ENCODE data around the gene SLC25A34.

The SLC25A34 gene

DNA sequence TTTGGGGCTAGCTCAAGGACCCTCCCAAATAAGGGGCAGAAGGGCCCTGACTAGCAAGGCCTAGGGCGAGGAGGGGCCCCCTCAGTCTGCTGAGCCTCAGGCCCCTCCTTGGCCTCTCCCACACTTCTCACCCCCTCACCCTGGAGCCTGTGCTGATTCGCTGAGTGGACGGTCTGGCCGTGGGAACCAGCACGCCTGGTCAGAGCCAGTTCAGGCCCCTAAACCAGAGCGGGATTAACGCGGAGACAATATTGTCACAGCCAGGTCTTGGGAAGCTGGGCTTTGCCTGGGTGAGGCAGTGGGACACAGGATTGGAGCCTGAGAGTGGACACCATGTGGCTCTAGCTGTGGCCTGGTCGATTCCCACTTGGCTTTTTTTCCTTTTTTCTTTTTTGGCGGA lies 17.7 kb downstream of the SLC25A34 start:
- no peak for DNase-seq (ENCODE audit: low read depth in 2 of 2)

DNA sequence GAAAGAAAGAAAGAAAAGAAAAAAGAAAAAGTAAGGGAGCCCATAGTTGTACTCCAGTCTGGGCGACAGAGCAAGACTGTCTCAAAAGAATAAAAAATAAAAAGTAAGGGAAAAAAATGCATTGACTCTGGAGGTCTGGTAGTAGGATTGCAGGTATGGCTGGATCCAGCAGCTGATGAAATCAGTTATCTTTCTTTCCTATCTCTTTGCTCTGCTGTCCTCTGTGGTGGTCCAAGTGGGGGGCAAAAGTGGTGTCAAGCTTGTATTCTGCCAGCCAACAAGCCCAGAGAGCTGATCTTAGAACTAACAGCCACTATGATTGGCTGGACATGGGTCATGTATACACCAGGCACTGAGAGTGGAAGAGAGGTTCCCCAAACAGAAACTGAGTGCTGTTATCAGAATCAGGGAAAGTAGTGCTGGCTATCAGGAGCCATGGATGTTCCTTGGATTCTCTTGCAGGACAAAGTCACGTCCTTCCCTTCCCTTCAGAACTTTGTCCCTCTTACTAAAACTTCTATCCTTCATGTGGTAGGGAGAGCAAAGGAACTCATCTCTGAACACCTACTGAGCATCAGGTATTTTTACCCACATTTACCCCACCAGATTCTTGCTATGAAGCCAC lies 19.1 kb downstream of the SLC25A34 start:
- no peak for DNase-seq (ENCODE audit: low read depth in 2 of 2)

DNA sequence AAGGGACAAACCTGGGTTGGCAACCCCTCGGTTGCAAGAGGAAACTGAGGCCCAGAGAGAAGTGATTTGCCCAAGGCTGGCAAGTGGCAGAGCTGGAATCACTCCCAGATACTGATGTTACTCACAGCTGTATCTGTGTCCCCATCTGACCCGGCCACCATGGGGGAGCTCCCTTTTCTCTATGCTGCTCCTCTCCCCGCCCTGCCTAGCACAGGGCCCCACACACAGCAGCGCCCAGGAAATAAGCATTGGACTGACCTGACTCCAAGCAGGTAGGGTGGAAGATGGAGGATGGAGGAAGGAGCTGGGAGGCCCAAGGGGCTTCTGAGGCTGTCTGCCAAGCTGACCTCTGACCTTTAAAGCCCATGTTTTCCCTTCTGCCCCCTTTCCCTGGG lies 19.6 kb downstream of the SLC25A34 start:
- no peak for DNase-seq (ENCODE audit: low read depth in 2 of 2)

DNA sequence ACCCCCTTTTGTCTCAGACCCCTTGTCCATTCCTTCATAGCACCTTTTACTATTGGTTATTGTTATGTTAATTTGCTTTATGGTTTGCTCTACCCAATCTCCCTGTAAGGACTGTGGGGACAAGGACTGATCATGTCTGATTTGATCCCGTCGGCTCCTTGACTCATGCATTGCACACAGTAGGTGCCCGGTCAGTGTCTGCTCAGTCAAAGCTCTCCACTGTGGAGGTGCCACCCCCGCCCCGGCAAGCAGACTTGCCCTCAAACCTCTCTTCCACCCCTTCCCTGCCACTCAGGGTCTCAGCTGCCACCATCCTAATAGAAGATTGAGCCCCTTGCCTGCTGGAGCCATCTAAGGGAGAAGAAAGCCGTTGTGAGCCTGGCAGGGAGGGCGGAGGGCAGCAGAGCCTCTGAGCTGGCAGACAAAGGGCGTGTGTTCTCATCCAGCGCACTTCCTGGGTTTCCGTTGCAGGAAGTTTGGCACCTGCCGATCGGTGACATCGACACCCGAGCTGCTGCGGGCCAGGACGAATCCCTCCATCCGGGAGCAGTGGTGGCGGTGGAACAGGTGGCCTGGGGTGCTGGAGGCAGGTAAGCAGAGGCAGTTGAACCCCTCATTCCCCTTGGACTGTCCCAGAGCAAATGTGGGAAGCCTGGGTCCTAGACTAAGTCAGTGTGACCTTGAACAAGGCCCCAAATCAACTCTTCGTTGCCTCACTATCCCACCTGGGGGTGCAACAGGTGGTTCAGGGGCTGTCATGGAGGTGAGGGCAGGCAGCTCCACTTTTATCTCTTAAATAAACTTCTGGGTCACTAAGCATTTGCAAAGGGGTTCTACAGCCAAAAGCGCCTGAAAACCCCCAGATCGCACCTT lies 20.3 kb downstream of the SLC25A34 start:
- no peak for DNase-seq (ENCODE audit: low read depth in 2 of 2)

DNA sequence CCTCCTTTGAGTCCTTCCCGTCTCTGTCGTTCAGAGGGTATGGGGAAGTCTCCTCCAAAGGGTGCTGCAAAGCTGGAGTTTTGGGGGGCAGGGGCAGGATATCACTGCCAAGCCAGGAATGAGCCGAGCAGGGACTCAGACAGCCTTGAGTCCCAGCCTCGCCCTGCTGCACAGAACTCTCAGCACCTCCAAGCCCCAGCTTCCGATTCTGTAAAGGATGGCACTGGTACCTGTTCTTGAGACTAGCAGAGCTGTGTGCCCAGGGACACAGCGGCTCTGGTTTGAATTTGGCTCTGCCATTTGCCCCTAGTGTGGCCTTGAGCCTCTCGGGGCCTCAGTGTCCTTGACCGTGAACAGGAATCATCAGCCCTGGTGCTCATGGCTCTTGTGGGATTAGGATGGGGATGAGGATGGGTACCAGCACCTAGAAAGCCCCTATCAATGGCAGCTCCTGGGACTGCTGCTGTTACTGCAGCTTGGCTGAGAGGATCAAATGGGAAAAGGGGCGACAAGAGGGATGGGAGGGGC lies 21.0 kb downstream of the SLC25A34 start:
- DNase-seq (ENCODE audit: low read depth in 2 of 2): no peak

DNA sequence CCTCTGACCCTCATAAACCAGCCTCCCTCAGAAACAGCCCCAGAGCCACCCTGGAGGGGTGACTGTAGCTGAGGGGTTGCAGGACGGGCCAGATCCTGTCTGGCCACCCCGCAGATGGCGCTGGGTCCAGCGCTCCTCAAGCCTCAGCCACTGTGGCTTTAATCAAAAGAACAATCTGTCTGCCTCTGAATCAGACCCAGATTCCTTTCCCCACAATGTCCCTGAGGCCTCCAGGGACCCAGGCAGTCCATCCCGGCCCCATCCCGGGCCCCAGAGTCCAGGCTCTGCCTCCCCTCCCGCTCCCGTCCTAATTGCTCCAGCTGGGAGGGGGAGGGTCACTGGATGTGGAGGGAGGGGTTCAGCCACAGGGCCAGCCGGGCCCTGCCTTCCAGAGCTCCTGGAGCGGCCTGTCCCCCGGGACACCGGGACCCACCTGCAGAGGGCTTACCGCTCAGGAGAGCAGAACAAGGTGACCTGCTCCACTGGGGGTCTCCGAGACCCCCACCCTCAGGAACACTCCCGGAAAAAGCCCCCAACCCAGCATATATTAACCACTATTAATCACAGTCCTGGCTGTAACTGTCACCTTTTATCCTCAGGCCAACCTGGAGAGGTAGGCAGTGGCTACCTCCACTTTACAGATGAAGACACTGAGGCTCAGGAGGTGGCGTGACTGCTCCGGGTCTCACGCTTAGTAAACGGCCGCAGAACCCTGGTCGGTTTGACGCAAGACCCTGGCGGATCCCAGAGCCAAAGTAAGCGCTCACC lies 21.7 kb downstream of the SLC25A34 start:
- no peak for DNase-seq (ENCODE audit: low read depth in 2 of 2)

DNA sequence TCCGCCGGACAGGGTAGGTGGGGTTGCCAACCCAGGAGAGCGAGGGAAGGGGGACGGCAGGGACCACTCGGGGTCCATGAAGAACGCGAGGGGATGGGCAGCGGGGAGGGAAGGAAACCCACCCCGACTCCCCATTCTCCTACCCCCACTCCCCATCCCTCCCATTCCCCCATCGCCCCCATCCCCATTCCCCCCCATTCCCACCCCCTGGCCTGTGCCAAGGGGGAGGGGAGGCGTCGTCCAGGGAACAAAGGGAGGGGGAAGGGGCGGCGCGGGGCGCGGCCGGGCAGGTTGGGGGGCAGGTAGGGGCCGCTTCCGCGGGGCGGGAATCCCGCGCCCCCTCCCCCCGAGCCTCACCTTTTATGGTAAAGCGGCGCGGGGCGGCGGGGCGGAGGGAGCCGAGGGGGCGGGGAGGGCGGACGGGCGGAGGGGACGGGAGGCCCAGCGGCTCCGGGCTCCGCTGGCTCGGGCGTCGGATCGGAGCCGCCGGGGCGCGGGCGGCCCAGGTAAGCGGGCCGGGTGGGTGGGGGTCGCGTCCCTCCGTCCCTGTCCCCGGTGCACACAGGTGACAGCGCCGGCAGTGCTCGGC lies 22.4 kb downstream of the SLC25A34 start, which contains the start of gene FBLIM1:
TSS of gene FBLIM1 (plus strand) at position 453 of the 589 bp plus-strand sequence. CDS start 6,189 bp downstream, outside the sequence.
- no peak for DNase-seq (ENCODE audit: low read depth in 2 of 2)

DNA sequence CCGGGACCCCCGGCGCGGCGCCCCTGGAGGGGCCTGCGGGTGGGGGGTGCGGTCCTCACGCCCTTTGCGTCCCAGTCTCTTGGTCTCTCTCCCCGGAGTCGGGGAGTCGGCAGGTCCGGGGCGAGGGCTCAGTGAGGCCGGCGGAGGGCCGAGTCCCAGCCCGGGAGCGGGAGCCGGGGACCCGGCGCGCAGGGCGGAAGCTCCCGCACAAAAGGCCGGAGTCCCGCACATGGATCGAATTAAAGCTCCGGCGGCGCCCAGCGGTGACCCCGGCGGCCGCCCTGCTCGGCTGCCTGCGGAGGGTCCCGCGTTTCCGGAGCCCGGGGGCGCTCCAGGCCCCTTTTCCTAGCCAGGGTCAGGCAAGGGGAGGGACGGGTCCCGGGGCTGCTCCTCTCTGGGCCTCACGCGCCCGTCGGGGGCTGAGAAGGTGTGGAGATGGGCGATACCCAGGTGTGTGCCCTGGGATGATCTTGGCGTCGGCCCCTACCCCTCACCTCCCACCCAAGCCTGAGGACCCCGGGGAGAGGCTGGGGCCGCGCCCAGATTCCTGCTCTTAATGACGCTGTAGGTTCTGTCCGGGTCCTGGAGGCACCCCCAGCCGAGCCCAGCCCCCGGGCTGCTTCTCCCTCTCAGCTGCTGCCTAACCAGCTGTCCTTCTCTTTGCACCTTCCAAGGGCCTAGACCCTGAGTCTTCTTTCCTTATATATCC lies 23.0 kb downstream of the SLC25A34 start:
- DNase-seq (ENCODE audit: low read depth in 2 of 2): no peak

DNA sequence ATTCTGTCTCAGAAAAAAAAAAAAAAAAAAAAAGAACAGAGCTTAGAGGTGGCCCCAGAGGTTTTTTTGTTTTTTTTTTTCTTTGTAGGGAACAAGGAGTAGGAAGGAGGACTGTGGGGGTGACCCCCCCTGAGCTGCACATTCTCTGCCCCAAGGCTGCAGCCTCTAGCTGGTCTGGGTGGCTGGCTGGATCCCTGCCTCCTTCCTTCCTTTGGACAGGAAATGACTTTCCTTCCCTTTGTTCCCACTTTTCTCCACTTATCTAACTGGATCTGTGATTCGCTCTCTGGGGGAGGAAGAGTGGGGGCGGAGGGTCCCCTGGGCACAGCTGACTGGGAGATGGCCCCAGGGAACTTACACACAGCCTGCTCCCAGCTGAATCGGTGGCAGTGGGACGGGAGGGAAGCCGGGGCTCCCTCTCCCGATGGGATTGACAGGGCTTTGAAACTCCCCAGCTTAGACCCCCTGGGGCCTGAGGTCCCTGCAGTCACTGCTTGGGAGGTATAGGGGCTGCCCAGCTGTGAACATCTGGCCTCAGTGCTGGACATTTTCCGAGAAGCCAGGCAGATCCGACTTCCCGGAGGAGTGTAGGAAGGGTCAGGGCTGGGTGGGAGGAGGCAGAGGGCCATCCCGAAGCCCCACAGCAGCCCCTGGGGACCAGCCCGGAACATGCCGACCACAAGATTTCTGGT lies 24.6 kb downstream of the SLC25A34 start:
- no peak for DNase-seq (ENCODE audit: low read depth in 2 of 2)

DNA sequence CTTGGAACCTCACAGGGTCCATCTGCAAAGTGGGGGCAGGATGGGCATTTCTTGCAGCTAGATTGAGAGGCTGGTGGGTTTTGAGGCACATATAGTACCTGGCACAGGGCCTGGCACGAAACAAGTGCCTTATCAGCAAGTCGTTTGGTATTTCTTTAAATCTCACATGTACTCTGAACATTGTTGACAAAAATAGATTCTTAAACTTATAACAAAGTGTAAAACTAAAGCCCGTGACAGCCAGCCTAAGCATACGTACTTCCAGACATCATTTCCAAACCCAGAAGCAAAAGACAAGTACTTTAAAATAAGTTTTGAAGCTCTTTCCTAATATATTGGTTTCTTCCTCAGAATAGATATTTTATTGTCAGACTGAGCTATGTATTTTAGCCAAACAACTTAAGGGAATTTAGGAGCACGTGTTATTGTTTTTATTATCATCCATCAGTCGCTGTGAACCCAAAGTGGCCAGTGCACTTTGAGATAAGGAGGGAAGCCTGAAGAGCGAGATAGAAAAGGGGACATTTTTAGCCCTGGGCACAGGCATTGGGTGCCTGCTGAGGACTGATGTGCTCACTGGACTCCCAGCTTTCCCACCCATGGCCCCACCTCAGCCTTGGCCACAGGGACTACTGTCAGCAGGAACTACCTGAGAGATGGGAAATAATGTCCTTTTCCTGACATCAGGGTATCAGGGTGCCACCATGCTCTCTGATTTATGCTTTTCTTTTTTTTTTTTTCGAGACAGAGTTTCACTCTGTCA lies 25.5 kb downstream of the SLC25A34 start:
- DNase-seq (ENCODE audit: low read depth in 2 of 2): no peak

DNA sequence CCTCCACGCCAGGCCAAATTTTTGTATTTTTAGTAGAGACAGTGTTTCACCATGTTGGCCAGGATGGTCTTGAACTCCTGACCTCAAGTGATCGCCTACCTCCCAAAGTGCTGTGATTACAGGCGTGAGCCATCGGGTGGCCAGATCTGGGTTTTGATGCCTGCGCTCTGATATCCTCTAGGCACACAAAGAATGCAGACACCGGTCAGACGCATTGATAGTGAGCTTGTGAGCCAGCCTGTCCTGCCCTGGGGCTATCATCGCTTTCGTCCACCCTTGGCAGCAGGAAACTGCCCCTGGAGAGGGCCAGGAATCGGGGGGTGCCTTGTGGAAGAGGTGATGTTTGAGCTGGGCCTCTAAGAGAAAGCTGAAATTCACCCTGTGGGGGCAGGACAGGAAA lies 26.5 kb downstream of the SLC25A34 start:
- no peak for DNase-seq (ENCODE audit: low read depth in 2 of 2)

DNA sequence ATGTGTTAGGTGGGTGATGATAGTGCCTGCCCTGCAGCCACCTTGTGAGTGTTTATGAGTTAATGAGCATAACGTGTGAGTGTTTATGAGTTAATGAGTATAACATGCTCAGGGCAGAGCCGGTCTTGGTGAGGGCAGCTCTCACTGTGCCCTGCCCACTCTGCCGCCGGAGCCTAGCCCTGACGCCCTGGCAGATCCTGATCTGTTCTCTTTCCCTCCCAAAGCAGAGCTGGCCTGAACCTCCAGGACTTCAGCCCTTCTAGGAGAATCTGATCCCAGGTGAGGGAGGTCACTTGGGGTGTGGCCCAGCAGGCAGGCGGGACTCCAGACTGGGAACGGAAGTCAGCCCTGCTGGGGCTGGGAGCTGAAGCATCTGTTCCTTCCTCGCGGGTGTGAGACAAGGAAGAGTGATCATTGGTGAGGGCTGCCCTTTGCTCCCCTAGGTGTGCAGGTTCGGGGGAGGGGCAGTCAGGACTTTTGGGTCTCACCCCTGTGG lies 28.3 kb downstream of the SLC25A34 start:
- no peak for DNase-seq (ENCODE audit: low read depth in 2 of 2)

DNA sequence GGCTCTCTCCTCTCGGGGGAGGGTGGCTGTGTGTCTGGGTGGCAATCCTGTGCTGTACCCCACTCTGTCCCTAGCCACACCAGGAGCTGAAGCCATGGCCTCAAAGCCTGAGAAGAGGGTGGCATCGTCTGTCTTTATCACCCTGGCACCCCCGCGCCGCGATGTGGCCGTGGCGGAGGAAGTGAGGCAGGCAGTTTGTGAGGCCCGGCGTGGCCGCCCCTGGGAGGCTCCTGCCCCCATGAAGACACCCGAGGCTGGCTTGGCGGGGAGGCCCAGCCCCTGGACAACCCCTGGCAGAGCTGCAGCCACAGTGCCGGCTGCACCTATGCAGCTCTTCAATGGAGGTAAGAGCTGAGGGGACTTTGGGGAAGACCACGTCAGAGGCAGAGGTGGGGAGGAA lies 28.8 kb downstream of the SLC25A34 start:
- no peak for DNase-seq (ENCODE audit: low read depth in 2 of 2)

DNA sequence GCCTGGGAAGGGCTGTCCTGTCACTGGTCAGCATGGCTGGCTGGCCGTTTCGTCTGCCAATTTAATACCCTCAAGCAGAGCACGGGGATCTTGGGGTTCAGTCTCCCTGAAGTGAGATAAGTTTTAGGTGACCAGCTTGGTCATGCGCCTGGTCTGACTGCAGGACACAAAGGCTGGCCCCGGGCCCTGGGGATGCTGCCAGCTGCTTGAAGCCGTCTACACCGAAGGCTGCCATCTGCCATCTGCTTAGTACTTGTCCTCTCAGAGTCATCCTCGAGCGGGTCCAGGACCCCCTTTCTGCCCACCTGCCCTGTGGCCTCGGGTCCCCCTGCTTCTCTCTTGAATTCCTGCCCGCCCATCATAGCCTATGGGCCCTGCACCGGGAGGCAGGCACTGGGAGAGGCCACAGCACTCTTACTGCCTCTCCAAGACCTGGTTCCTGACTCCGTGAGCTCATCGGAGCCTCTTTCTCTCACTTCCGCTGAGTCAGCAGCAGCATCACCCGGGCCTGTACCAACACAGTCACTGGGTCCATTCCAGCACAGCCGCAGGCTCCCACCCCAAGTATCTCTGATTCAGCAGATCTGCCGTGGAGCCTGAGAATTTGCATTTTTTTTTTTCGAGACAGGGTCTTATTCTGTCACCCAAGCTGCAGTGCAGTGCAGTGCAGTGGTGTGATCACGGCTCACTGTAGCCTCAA lies 29.6 kb downstream of the SLC25A34 start:
- DNase-seq (ENCODE audit: low read depth in 2 of 2): no peak

DNA sequence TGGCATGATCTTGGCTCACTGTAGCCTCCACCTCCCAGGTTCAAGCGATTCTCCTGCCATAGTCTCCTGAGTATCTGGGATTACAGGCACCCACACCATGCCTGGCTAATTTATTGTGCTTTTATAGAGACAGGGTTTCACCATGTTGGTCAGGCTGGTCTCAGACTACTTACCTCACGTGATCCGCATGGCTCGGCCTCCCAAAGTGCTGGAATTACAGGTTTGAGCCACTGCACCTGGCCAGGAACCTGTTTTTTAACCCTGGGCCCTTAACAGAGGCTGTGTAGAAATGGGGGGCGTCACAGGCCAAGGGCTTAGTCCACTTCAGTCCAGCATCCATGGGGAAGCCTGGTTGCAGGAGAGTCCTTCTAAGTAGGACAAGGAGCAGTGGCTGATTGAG lies 31.9 kb downstream of the SLC25A34 start:
- DNase-seq (ENCODE audit: low read depth in 2 of 2): no peak

DNA sequence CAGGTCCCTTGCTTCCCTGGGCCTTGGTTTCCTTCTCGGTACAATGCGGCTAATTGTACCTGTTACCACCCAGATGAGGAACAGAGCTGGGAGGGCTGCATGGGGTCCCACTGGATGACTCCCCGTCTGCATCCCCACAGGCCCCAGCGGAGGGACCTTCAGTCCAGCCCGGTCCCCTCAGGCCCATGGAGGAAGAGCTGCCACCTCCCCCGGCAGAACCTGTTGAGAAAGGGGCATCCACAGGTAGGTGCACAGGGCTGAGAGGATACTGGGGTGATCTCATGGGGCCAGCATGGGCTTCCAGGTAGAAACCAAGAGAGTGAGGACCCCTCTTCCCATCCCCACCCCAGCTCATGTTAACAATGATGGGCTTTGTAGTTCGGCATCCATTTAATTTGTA lies 32.3 kb downstream of the SLC25A34 start:
- no peak for DNase-seq (ENCODE audit: low read depth in 2 of 2)

DNA sequence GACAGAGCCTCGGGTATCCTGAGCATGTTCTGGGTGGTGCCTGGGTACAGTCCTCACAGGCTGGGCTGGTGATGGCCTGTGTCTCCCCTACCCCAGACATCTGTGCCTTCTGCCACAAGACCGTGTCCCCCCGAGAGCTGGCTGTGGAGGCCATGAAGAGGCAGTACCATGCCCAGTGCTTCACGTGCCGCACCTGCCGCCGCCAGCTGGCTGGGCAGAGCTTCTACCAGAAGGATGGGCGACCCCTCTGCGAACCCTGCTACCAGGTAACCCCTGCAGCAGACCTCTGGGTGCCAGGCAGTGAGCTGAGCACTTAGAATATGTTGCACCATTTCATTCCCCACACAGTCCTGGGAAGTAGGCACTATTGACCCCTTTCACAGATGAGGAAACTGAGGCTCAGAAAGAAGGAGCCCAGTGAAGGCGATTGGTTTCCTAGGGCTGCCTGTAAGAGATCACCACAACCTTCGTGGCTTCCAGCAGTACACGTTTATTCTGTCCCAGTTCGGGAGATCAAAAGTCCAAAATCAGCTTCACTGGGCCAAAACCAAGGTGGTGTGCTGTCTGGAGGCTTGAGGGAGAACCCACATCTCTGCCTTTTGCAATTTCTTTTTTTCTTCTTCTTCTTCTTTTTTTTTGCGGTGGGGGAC lies 34.4 kb downstream of the SLC25A34 start:
- DNase-seq (ENCODE audit: low read depth in 2 of 2): no peak

DNA sequence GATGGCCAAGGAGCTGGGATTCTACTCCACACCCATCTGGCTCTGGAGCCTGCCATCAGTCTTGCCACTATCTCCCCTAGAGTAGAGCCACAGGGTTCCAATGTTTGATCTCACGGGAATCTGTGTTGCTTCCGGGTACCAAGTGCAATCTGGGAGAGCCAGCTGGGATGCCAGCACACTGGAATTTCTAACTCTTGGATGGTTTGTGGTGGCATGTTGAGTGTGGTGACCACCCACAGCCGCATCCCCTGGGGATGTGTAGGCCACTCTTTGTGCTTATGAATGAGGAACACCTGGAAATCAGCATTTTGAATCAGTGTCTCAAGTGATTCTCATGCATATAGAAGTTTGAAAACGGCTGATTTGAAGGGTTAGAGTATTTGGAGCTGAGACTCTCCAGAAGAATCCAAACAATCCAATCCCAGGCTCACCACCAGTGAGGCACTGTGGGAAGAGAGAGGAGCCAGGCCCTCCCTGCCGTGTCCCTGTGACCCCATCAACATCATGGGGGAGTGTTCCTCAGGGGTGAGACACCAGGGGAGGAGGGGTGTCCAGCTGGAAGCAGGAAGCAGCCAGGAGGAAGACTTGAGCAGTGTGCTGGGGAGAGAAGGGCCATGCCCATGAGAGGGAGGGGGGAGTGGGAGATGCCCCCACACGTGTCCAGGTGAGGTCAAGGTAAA lies 35.9 kb downstream of the SLC25A34 start:
- DNase-seq (ENCODE audit: low read depth in 2 of 2): no peak

Data from stimulated activated CD4-positive, alpha-beta T cell treated with anti-CD3 and anti-CD28 coated beads, Interleukin-1b, Interleukin-23, amount 100 ng/mL, for 1 hour (primary cell).